ENCODE measurements around the gene TBL2.
"Not testable (repeated sequence)": the region's sequence is repeated elsewhere in the genome, so short reads cannot be mapped to it uniquely, and the experiment has no call there.

TBL2 gene, protein sequence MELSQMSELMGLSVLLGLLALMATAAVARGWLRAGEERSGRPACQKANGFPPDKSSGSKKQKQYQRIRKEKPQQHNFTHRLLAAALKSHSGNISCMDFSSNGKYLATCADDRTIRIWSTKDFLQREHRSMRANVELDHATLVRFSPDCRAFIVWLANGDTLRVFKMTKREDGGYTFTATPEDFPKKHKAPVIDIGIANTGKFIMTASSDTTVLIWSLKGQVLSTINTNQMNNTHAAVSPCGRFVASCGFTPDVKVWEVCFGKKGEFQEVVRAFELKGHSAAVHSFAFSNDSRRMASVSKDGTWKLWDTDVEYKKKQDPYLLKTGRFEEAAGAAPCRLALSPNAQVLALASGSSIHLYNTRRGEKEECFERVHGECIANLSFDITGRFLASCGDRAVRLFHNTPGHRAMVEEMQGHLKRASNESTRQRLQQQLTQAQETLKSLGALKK

GRCh38 chr7:73578342-73579128 is at the start of gene TBL2:
TSS of gene TBL2 (minus strand) at chr7:73578579. CDS start at chr7:73578549, 30 bp downstream.
- DNase-seq (ENCODE audit: low read depth), result peak; percentile 96

- DNase-seq (ENCODE audit: low read depth), result no peak
Observed at GRCh38 chr7:73626814-73627213, 48.4 kb upstream of the TBL2 start.

DNA sequence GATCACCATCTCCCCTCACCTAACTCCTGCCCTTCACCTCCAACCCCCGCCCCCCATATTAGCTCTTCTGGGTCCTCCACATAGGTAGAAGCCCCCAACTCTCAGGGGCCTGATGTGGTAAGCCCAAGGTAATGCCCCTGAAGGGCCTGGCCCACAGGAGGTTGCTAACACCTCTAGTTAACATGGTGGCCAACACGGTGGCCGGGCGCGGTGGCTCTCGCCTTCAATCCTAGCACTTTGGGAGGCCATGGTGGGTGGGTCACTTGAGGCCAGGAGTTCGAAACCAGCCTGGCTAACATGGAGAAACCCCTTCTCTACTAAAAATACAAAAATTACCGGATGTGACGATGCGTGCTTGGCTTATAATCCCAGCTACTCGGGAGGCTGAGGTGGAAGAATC is 46.9 kb upstream of the TBL2 start:
- no peak for DNase-seq (ENCODE audit: low read depth)

DNA sequence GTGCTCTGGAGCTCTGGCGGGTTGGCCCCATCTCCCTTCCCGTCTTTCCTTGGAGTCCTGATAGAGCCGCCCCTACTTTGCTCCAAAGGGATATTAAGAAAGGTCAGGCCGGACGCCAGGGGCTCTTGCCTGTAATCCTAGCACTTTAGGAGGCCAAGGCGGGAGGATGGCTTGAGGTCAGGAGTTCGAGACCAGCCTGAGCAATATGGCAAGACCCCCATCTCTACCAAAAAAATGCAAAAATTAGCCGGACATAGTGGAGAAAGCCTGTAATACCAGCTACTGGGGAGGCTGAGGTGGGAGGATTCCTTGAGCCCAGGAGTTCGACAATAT is 46.3 kb upstream of the TBL2 start:
- no peak for DNase-seq (ENCODE audit: low read depth)

DNA sequence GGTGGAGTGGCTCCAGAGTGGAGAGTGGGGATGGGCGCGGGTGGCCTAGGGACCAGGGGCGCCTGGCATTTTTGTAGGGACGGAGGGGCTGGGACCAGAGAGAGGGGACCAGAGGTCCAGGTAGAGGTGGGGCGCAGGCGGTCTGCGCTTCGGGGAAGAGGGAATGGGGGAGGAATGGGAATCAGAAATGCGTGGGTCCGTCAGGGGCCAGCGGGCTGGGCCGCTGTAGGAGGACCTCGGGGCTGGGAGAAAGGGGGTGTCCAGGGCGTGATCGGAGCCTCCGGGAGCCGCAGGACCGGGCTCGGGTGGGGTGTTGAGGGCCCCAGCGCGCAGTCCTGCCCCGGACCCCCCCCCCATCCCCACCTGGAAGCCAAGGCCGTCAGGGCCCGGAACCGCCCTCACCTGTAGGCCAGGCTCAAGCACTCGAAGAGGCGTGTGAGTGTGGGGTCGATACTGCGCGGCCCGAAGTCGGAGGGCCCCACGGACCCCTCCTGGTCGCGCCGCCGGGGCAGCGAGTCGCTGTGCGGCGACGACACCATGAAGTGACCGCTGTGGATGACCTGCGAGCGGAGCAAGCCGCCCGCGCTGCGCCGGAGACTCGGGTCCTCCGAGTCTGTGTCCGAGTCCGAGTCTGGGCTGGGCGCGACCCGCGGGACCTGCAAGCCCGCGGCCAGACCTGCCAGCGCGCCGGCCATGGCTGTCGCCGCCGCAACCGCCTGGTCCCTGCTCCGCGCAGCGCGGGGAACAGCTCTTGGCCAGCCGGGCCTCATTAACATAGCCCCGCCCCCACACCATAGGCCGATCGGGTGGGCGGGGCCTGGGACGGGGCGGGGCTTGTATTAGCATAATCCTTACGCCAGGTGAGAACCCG is 45.7 kb upstream of the TBL2 start, which contains the start of gene MLXIPL:
MLXIPL (minus strand) TSS at position 725 of the 871 bp plus-strand sequence; CDS start at position 695, 30 bp downstream.
- peak; percentile 49 for DNase-seq (ENCODE audit: low read depth)

DNA sequence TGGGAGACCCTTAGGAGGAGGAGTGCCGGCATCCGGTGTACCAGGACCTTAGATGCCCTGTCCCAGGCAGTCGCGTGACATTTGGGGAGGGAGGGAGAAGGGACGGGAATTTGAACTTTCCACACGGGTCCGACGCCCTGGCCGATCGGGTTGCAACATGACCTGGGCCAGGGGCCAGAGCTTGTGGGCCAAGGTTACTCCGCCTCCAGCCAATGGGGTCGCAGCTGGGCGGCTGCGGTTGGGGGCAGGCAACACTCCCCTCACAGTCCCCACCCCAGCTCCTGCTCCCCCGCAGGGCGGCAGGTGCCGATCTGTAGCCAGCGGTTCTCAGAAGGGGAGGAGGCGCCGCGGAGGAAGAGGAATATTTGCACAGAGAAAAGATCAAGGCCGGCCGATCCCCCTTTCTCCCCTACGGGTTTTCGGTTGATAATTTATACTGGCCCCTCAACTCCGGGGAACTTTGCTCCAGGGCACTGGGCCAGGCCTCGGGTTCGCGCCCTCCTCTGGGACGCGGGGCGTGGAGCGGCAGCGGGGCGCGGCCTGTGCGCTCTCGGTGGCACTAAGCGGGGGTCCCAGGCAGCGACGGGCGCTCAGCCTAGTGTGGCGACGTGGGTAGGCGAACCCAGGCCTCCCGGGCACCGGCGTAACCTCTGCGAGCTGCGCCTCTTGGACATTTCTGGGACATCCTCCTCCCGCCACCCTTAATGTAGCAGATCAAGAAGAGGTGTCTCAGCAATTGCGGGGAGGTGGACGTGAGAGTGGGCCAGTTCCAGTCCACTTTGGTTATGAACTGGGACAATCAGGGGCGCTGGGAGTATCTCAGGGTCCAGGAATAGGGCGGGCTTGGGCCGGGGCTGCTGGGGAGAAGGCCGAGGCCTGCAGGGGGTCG is 44.8 kb upstream of the TBL2 start:
- no peak for DNase-seq (ENCODE audit: low read depth)

GRCh38 chr7:73622527-73622908 is 44.1 kb upstream of the TBL2 start:
- no peak for DNase-seq (ENCODE audit: low read depth)

DNA sequence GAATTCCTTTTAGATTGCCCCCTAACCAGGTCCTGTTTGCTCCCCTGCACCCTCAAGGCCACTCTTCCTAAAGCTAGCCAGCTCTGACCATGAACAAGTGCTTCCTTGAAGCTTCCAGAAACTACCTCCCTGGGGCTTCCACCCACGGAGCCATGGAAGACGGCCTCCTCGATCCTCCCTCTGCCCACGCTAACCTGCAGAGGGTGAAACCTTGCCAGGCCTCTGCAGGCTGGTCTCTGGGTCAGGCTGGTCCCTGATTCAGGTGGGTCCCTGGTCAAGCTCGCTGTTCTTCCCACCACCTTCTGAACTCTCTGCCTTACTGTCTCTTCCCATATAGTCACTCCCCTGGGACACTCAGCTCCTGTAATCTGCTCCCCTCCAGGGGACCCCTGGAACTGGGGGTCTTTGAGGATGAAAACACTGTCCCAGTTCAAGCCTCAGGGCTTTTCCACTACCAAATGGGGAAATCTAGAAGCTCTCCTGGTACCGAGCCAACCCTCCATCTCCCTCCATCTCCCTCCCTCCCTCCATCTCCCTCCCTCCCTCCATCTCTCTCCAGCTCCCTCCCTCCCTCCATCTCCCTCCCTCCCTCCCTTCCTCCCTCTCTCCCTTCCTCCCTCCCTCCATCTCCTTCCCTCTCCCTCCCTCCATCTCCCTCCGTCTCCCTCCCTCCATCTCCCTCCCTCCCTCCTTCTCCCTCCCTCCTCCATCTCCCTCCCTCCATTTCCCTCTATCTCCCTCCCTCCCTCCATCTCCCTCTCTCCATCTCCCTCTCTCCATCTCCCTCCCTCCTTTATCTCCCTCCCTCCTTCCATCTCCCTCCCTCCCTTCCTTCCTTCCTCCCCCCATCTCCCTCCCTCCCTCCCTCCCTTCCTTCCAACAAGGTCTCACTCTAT is 43.0 kb upstream of the TBL2 start:
- DNase-seq (ENCODE audit: low read depth), result no peak

DNA sequence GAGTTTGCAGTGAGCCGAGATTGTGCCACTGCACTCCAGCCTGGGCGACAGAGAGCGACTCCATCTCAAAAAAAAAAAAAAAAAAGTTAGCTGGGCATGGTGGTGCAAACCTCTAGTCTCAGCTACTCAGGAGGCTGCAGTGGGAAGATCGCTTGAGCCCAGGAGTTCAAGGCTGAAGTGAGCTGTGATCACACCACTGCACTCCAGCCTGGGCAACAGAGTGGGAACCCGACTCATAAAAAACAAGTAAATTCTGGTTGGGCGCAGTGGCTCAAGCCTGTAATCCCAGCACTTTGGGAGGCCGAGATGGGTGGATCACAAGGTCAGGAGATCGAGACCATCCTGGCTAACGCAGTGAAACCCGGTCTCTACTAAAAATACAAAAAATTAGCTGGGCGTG is 41.0 kb upstream of the TBL2 start:
- DNase-seq (ENCODE audit: low read depth), result not testable (repeated sequence)

DNA sequence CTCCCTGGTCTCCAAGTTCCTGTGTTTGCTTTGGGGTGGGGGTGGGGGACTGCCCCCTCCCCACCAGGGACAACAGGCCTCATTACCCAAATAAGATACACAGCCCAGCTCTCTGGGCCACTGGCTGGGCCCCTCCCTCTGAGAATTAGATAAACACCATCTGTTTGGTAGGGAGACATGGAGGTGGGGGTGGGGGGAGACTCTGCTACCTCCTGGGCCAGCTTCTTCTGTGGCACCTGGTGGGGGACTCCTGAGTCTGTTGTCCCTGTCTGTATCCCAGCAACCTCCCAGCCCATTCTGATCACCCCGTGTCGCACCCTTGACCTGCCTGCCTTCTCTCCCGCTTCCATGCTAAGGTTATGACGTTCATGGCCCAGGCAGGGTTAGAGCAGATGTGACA is 40.2 kb upstream of the TBL2 start:
- DNase-seq (ENCODE audit: low read depth), result no peak

GRCh38 chr7:73617520-73617919 is 39.1 kb upstream of the TBL2 start:
- not testable (repeated sequence) for DNase-seq (ENCODE audit: low read depth)

DNA sequence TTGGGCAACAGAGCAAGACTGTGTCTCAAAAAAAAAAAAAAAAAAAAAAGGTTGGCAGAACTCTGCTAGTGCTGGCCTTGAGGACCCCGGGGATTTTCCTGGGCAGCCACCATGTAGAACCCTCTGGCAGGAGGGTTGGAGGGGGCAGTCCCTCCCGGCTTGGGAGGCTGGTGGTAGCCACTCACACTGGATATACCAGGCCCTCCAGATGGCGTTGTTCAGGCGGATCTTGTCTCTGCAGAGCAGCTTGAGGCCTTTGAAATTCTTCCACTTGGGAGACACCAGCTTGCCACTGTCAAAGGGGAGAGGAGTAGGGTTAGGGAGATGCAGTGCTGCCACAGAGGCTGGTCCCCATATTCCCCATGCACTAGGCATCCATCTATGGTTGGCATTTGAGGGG is 37.5 kb upstream of the TBL2 start:
- DNase-seq (ENCODE audit: low read depth), result no peak

DNA sequence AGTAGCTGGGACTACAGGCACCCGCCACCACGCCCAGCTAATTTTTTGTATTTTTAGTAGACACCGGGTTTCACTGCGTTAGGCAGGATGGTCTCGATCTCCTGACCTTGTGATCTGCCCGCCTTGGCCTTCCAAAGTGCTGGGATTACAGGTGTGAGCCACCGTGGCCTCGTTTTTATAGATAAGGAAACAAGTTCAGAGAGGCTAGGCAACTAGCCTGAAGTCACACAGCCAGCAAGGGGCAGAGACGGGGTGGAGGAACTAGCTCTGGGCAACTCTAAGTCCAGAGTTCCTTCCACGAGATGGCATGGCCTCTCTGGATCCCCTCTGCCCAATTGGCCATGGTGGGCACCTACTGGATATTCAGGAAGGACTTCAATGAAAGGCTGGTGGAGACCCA is 36.6 kb upstream of the TBL2 start:
- not testable (repeated sequence) for DNase-seq (ENCODE audit: low read depth)

DNA sequence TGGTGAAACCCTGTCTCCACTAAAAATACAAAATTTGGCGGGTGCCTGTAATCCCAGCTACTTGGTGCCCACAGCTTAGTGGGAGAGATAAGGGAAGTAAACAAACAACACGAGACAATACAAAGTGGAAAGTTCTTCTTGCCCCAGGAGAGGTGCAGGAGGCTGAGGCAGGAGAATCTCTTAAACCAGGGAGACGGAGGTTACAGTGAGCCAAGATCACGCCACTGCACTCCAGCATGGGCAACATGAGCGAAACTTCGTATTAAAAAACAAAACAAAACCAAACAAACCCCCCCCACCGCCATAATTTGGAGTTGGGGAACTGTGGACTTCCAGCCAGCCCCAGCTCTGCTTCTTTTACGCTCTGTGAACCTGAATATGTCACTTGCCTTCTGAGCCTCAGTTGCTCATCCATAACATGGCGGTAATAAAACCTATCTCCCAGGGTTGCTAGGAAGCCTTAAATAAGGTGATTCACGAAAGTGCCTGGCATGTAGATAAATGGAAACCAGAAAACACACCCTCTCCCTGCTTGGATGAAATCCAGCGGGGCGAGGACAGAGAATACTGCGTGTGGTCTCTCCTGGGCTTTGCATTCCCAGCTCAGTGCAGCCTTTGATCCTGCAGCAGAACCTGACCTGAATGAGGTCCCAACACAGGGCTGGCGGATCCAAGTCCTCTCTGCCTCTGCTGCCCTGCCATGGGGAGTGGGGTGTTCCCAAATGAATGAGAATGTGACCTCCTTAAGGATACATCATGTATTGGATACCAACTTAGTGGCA is 35.8 kb upstream of the TBL2 start:
- no peak for DNase-seq (ENCODE audit: low read depth)

GRCh38 chr7:73612598-73613269 is 34.4 kb upstream of the TBL2 start:
- DNase-seq (ENCODE audit: low read depth), result no peak

- no peak for DNase-seq (ENCODE audit: low read depth)
Observed at GRCh38 chr7:73611017-73611555, 32.7 kb upstream of the TBL2 start.

- no peak for DNase-seq (ENCODE audit: low read depth)
Observed at GRCh38 chr7:73610105-73610504, 31.7 kb upstream of the TBL2 start.

- not testable (repeated sequence) for DNase-seq (ENCODE audit: low read depth)
Observed at GRCh38 chr7:73607692-73607983, 29.3 kb upstream of the TBL2 start.
